GM18511 (cell line): ENCODE measurements around the gene GPR161.
"Not testable (repeated sequence)": the region's sequence is repeated elsewhere in the genome, so short reads cannot be mapped to it uniquely, and the experiment has no call there.

Source experiments
- ATAC-seq: cut with Tn5 transposase; IDR thresholded peaks from one replicate; pipeline ENCODE4 v1.9.1; 2021; ENCODE audit warnings: mild to moderate bottlenecking, moderate library complexity; ENCODE audit not compliant: unreplicated experiment

GPR161 gene

DNA sequence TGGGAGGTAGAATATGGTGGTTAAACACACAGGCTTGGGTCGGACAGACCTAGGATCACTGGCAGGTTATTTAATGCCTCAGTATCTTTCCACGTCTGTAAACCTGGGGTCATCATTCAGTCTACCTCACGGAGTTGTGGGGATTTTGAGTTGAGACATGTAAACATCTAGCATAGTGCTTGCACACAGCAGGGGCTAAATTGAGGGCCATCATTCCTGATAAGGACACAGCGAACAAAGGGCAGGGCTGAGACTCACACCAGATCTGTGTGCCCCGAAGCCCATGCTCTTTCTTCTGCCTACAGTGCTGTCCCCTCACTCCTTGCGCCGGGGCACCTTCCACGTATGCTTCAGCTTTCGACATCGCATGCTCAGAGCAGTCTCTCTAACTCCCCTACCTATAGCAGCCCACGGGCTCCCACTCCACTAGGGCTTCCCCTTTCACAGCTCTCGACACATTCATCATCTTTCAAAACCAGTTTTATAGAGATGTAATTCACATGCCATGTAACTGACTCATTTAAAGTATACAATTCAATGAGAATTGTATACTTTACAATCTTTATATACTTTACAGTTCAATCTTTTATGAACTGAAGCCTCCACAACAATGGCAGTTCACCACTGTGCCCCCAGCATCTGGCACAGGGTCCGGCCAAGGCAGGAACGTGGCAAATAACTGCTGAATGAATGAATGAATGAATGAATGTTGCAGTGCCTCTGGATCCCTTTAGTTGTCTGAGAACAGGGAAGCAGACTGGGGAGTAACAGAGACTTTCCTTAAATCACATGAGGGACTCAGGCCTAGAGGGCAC is 48.0 kb downstream of the GPR161 start:
- ATAC-seq = no peak

DNA sequence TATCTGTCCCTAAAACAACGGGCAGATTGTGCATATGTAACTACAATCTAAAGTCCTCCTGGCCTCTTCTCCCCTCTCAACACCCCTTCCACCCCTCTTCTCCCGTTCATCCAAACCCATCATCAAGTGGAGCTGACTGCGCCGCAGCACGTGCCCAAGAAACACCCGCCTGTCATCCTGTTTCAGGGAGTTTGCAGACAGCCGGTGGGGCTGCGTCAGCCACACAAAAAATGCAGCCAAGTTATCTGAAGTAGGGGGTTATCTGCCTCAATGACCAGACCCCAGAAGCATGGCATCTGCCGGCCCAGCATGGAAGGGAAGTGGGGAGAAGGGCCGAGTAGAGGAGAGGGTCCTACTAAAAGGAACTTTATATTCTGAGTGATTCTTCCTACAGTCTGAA is 49.0 kb downstream of the GPR161 start:
- ATAC-seq = no peak

DNA sequence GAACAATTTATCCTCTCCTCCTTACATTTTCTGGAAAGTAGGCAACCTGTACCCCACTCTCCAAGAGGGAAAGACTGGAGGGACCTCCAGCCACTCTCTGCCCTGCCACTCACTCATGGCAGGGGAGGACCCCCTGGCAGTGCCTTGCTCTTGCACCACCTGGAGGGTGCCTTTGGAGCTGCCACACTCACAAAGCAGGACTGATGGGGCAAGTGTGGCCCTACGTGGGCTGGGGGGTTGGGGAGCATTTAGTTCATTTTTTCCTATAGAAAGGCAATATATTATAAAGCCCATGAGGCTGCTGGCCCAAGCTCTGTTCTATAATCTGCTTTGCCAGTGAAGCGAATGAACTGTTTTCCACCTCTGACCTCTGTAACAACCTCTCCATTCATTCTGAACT is 50.3 kb downstream of the GPR161 start:
- no peak for ATAC-seq

DNA sequence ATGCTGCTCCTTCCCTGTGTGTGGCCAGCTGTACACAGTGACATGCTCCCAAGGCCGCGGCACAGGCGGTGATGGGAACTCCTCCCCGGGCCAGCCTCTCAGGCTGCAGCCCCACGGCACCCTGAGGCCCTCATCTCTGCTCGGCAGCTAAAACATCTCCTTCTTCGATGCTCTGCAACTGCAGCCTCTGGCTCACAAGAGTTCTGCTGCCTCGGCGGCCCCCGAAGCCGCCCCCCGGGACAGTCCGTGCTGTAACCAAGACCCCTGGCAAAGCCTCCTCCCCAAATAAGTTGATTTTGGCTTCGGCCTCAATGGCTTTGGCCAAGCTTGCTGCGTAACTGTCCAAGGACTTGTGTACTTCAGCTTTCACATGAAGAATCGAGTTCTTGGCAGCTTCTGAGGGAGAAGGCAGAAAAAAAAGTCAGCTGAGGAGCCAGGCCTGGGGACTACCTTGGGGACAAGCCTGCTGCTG is 51.3 kb downstream of the GPR161 start:
- no peak for ATAC-seq

DNA sequence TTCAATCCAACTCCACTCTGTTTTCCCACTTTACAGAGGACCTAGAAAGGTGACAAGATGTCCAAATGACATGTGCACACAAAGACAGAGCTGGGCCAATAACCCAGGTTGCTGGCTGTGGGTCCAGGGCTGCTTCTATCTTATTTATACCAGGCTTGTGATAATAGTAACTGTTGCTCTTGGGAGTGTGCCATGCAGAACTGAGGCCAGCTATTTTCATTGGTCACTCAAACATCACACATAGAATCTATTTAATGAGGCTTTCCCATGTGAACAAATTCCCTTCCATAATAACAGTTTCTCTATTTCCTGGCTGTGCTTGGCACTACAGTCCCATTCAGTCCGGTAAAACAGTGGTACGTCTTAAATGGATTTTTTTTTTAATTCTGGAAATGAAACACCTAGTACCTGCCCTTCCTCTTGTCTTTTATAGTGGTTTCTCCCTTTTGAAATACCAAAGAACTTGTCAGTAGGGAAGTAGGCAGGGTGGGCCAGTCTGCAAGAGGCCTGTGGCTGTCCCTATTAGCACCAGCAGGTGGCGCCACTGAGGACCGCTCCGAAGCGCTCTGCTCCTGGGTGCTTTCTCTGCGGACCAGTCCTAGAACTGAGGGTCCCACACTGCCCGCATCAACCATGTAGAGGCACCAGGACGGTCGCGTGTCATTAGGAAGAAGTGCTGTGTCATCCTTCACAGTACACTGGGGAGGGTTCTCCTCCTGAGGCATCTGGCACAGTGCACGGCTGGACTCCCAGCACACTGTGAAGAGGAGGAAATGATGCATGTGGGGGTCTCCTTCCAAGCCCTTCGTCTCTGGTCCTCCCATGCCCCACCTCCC is 52.1 kb downstream of the GPR161 start:
- ATAC-seq = peak; percentile 65

DNA sequence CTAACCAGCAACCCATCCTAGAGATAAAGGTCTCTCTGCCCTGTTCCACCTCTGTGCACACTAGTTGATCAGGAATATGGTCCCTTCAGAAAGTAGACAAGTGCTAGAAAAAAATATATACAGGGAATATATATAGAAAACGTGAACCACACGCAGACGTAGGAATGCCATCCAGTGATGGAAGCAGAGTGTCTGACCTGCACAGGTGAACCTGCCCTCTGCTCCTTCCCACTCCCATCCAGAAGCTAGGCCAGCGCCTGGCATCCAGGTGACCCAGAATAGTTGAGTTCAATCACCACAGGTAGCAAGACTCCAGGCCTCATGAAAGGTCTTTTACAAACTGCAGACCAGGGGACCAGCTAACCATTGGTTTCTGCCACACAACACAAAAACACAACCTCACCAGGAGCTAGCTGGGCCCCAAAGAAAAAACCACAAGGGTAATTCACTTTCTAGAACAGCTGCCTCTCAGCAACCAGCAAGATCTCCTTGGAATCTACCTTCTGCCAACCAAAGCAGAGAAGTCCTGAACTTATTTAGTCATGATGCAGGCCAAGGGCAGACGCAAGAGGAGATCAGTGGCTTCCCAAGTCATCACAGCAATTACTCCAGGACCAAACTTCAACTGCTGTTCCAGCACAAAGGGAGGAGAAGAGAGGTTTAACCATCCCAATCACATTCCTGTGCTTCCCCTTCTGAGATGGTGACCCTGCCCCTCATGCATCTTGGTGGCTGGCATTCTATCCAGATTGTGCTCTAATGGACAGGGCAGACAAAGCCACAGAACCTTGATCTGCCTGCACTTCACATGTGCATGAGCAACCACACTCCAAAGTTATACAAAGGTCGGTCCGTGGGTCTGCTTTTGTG is 53.0 kb downstream of the GPR161 start:
- no peak for ATAC-seq

DNA sequence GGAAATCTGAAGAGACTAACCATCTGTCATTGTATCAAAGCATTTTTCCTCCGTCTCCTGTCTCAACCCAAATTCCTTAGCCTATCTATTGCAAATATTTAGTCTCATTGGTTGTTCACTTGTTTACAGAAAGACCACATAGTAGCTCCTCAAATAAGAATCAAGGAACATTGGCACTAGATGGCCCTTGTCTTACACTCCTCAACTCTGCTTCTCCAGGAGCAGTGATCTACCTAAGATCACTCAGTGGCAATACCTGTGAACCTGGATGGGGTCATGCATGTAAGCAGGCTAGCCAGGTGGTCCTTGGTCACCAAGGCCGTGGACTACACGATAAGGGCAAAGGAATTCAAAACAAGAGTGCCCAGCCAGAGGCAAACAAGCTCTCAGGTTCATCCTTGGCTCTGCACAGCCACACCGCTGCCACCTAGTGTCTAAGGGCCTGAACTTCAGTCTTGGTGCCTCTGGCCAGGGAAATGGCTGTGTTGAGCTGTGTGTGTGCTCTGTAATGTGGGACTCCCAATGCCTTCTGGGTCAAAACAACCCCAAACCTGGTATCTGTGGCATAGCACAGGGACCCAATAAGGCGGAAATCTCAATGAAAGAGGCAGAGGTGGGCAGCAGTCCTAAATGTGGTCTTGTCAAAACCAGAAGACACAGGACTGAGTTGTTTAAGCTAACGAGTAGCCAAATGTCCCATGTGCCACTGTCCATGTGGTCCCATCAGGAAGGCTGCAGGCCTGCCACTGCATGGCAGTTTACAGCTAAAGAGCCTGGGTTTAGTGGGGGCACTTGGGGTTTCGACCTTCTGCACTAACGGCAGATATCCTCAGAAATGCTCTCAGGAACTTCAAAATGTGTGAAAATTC is 54.5 kb downstream of the GPR161 start:
- ATAC-seq = peak; percentile 87

DNA sequence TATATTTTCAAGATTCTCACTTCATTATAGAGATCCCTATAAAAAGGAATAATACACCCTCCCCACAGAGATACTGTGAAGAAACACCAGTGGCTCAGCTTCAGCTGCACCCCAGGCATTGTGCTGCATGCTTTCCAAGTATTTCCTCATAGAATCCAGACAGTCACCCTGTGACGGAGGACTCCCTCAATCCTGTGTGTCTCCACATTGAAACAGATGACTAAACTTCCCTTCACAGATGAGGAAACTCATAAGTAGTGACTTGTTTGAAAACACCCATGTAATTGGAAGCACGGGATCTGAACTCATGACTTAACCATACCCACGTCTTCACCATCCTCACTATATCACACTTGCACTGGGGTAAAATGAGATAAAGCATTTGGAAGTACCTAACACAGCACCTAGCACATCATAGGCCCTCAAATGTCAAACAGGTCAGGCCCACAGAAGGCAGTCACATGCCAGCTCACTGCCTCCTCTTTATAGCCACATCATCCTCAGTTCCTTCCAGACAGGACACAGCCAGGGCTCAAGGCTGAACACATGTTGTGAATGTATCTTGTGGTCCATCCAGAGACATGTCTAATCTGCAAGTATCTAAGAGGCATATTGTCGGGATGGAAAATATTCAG is 55.2 kb downstream of the GPR161 start:
- no peak for ATAC-seq

DNA sequence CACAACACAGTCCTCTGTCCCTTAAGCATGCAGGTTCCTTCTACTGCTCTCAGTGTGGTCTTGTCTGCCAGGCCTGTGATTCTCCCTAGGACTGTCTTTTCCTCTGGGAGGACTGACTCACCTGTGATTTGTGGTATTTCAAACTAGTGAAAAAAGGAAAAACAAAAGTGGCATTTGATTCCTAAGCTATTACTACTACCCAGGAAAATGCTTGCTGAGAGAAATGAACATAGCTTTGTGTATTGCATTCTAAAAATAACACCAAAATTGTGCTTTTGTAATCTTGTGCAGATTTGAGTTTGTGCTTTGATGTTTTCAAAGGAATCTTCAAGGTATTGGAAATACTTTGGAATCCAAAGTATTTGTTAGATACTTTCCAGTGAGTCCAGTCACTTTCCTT is 57.0 kb downstream of the GPR161 start:
- ATAC-seq = no peak

DNA sequence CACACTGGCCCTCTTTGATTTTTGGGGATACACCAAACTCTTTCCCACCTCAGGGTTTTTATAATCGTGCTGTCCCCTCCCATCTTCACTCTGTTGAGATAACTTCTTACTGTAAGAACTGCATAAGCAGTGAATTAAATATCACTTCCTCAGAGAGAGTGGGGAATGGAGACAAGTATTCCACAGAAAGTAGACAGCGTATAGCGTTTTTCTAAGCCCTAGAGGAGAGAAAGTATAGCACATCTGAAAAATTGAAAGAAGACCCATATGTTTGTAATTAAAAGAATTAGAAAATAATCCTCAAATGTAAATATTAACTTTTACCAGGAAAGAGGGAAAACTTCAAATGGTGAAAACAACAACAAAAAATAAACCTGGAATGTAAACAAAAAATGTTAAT is 67.3 kb downstream of the GPR161 start:
- ATAC-seq = no peak

DNA sequence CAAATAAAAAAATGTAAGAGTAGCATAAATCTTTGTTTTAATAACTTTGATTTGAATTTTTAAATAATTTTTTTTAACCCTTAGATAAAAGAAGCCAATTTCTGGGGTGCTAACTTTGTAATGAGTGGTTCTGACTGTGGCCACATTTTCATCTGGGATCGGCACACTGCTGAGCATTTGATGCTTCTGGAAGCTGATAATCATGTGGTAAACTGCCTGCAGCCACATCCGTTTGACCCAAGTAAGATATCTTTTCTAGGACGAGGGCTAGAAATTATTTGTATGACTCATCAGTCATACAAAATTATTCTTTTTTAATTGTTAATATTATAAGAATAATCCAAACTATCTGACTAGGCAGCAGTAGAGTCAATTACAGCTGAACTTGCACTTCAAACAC is 71.2 kb downstream of the GPR161 start:
- no peak for ATAC-seq

DNA sequence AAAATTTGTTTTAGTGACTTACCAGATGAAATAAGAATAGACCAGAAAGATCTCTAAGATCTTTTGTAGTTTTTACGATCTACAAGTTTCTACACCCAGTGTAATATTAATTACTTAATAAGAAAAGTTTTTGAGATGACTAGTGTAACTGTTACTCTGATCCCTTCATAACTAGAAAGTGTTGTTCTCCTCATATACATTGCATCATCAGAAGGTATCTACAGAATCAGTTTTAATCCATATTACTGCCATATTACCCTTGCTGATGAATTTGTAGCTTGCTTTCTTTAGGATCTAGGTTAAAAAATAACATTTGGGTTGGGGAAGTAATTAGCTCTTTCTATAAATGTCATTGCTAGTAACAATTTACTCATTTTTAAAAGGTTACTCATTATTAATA is 72.5 kb downstream of the GPR161 start:
- ATAC-seq = no peak

DNA sequence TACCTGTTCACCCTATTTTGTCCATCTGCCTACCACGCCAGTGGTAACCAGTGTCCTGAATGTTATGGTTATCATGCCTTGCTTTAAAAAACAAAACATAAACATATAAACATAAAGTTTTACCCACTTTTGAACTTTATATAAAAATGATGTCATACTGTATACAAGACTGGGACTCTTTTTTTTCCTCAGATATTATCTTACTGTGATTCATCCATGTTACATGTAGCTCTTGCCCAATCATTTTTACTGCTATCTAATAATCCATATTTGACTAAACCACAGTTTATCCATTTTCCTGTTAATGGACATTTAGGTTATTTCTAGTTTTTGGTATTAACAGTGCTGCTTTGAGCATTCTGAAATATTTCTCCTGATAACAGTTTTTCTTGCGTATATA is 78.8 kb downstream of the GPR161 start:
- ATAC-seq = no peak

DNA sequence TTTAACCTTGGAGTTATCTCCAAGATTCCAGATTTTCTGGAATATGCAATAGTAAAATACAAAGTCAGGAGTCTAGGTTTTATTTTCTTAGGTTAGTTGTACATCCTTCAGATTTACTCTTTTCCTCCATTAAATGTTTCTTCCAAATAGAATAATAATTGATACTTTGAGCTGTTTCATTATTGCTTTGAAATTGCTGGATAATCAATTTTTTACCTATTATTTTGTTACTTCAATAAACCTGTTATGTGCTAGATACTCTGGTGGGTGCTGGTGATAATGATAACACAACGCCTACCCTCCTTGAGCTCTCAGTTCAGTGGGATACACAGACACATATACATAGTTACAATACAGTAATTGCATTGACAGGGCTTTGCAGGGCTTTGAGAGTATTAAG is 79.4 kb downstream of the GPR161 start:
- ATAC-seq = no peak

DNA sequence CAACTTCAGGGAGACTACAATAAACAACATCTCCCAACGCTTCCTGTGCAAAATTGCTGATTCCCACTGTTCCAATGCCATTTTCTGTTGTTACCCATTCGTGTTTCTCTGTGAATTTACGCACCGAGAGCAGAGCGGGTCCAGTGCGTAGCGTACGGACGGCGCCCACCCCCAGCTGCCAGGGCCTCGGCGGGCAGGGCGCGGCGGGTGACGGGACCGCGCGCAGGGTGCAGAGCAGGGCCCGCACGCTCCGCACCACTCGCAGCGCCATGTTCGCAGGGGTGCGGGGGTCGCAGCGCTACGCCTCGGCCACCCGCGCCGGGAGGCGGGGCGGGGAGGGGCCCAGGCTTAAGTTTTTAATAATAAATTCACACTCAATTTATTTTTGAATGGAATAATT is 80.6 kb downstream of the GPR161 start:
- not testable (repeated sequence) for ATAC-seq

DNA sequence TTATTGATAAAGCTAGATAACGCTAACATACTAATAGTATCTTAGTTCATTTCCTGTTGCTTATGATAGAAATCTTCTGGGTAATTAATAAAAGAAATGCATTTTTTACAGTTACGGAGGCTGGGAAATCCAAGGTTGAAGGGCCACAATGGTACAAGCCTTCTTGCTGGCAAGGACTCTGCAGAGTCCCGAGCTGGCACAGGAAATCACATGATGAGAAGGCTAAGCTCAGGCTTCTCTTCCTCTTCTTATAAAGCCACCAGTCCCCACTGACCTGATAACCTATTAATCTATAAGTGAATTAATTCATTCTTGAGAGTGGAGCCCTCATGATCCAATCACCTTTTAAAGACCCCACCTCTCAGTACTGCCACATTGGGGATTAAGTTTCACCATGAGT is 82.6 kb downstream of the GPR161 start:
- no peak for ATAC-seq

DNA sequence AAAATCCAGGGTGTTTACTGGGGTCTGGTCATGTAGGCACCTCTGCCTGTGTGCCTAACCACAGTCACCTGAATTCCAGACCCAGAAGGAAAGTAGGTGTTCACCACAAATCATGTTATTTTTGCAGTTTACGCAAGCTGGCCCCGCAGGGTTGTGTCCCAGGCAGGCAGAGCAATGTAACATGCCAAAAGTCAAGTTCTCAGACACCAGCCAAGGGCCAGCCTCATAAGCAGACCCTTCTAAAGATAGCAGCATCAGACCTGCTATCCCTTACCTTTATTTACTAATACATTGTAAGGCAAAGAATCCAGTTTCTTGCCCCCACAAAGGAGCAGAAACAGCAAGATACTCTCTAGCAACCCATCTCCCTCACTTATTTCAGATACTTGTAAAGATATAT is 83.0 kb downstream of the GPR161 start:
- ATAC-seq = no peak

DNA sequence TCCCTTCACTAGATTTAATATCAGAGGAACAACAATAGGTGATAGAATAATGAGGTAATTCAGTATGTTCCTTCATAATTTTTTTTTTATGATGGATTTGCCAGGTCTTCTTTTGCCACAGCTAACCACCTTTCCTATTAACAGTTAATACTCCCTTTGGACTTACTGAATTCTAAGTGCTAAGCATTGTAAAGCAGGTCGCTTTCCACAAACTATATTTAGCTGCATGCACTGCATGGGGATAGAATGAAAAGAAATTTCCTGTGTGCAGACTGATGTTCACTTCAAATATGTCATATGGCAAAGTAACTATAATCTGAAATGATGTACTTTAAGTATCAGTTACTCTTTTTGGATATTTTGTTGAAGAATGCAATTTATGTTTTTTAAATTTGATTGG is 85.8 kb downstream of the GPR161 start:
- ATAC-seq = no peak

DNA sequence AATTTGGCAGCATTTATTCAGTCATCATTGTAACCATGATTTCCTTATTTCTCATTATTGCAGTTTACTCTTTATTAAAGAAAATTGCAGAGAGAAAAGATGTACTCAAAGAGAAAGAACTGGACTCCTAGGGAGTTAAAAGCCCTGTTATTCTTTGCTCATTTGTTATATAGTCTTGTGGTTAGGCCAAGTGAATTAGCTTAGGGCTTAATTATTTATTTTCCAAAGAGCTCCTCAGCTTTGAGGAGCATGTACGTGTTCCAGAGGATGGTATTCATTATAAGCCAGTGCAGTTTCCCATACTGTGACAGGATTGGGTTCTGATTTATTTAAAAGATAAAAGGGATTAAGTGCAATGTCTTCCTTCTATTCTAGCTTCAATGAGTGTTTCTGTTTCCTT is 86.4 kb downstream of the GPR161 start:
- ATAC-seq = no peak

DNA sequence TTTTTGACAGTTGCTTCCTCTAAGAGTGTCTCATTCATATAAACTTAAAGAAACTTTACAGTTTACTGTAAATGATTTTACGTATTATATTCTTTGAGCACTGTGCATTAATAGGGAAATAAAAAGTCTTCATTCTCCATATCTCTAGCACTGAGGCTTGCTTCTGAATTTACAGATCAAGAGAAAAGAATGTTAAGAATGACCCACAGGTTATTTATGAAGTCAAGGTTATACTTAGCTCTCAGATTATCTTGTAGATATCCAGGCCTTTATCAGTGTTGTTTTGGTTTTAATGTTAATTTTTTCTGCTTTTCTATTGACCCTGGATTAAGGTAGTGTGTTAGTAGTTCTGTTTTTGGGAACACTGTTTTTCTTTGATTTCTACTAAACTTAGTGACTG is 91.4 kb downstream of the GPR161 start:
- ATAC-seq = no peak
